CD4-positive, alpha-beta T cell treated with Interleukin-17A for 4 hours (primary cell): ENCODE results near the gene DAB2.
"Not testable (repeated sequence)": the region's sequence is repeated elsewhere in the genome, so short reads cannot be mapped to it uniquely, and the experiment has no call there.

Experiments
- DNase-seq: peaks from one replicate; pipeline ENCODE4 v3.0.0-alpha.2; 2020; ENCODE audit warnings: mixed read lengths

The DAB2 gene

GRCh38 chr5:39376293-39376714 lies 48.5 kb downstream of the DAB2 start:
- peak; percentile 24 for DNase-seq

DNA sequence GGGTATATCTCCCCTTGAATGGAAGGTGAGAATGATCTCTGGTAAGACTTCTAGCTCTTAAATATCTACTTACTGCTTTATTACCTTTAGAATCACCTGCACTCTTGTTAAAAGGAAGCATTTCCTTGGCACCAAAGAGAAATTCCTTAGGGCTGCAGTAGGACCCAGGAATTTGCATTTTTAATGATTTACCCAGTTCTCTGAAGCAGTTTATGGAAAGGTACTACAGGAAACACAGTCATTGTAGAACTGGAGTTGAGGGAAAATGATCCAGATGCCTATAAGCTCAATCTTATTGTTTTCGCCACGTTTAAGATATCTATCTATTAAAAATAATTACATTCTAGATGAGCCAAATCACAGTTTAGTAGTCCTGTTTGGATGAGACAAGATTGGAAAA lies 51.0 kb downstream of the DAB2 start:
- no peak for DNase-seq

- no peak for DNase-seq
These were observed 53.5 kb downstream of the DAB2 start for GRCh38 chr5:39371367-39371635.

DNA sequence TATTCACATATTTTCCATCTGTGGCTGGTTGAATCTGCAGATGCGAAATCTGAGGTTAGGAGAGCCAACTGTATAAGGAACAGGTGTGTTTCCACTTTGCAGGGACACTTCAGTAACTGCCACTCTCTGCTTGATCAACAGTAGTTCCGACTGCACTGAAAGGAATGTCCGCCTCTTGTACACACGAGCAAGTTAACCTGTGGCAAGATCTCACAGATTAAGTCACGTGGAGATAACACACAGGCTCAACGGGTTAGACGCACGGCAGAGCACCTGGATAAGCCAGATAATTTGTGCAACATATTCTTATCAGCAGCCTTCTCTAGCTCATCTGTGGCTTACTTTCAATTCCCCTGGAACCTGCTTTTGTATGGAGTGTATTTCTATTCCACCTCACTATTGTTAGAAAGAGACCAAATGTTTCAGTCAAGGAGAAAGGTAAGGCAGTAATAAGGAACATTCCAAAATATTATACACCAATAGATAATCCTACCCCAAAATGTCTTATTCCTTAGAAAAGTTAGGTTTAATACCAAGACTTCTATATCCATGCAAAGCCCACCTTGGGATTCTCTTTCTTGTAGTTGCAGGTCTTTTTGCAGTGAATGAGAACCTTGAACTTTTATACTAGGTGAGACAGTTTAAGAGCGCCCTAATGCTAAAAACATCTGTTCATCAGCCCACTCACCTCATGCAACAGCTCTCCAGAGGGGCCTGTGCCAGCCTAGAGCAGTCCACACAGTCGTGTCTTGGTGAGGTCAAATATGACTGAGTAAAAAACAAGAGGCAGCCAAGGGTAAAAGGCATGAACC lies 54.0 kb downstream of the DAB2 start:
- DNase-seq, result no peak

- DNase-seq, result no peak
These were observed 55.5 kb downstream of the DAB2 start for GRCh38 chr5:39369123-39369815.

GRCh38 chr5:39368116-39368515 lies 56.7 kb downstream of the DAB2 start:
- DNase-seq, result no peak

- no peak for DNase-seq
These were observed 57.1 kb downstream of the DAB2 start for GRCh38 chr5:39367711-39368110.

DNA sequence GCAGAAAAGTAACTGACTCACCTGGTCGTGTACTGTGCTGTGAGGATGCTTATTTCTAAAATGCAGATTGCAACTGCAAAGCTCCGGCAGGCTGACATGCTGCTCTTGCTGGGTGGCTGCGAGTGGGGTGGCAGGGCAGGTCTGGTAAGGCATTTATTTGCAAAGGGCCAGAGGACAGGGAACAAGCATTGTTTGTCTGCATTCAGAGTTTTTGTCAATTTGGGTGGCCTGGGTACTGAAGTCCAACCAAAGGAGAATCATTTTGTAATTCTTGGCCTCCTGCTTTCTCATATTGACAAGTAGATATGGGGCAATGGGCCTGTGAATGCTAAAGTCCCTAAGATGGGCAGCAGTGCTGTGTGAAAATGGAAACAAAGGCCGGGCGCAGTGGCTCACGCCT lies 60.4 kb downstream of the DAB2 start, which contains the start of gene C9:
C9 (minus strand) TSS at position 129 of the 400 bp plus-strand sequence; CDS start at position 98, 31 bp downstream.
- no peak for DNase-seq

DNA sequence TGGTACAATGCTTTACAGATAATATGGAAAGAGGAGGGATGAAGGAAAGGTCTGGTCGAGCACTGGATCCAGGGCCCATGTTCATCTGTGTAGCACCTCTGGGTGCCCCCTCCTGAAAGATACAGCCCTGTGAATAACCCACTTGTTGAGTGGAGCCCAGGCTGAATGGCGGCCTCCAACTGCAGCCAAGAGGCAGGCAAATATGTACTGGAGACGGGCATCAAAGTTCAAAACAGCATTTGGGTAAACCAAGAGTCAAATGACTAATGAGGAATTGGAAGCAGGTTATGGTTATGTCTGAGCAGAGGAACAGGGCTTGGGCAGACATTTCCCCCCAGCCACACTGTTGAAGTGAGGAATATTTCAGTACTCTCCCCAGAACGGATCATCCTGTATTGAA lies 61.6 kb downstream of the DAB2 start:
- DNase-seq, result no peak

GRCh38 chr5:39362646-39363045 lies 62.1 kb downstream of the DAB2 start:
- DNase-seq, result no peak

DNA sequence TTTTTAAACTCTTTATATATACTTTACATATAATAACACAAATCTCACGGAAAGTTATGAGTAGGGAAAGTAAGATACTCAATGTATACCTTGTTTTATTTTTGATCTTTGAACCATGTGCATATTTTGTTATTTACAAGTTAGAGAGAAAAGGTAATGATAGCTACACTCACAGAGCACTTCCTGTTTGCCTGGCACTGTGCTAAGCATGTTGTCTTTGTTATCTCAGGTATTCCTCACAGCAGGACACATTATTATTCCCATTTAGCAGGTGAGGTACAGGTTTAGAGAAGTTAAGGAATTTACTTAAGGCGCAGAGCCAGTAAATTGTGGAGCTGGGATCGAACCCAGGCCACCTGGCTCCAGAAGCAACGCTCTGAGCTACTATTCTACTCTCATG lies 63.5 kb downstream of the DAB2 start:
- no peak for DNase-seq

GRCh38 chr5:39360471-39361111 lies 64.2 kb downstream of the DAB2 start:
- DNase-seq, result no peak

DNA sequence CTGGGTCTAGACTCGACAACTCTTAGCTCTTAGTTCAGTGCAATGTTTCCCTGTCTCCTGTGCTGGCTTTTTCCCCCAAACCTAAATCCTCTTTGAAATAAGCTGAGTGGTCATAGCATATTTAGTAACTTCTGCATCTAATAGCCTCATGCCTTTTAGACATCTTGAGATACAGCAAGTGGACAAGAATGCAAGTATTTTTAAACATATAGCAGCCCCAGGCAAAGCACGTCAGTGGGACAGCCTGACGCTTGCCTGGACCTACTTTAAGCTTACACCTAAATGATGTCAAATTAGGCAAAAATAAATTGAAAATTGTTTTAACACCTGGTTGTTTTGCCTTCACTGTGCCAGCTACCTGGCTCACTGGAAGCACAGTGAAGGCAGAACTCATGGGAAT lies 68.5 kb downstream of the DAB2 start:
- DNase-seq, result no peak

DNA sequence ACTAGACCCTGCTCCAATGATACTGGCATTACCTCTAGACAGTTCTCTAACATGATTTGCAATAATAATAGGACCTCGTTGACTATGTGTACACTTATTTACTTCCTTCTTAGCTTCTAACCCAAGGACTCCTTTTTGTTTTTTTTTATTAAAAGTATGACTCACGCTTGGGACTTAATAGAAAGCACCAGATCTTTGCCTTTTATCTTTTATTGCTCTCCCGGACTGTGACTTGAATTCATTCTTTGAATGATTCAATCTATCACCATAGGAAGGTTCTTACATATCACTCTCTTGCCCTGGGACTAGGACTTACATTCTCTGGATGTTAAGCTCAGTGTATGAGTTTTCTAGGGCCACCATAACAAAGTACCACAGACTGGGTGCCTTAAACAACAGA lies 69.5 kb downstream of the DAB2 start:
- no peak for DNase-seq

- no peak for DNase-seq
These were observed 70.9 kb downstream of the DAB2 start for GRCh38 chr5:39353717-39354399.

DNA sequence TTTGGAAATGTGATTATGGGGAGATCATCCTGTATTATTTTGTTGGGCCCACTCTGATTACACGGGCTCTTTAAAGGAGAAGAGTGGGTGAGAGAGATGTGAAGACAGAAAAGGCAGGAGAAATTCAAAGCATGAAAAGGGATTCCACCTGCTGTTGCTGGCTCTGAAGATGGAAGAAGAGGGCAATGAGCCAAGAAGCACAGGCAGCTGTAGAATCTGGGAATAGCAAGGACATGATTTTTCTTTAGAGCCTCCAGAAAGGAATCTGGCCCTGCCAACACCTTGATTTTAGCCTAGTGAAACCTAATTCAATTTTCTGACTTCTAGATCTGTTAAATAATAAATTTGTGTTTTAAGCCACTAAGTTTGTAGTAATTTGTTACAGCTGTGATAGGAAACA lies 71.8 kb downstream of the DAB2 start:
- no peak for DNase-seq

DNA sequence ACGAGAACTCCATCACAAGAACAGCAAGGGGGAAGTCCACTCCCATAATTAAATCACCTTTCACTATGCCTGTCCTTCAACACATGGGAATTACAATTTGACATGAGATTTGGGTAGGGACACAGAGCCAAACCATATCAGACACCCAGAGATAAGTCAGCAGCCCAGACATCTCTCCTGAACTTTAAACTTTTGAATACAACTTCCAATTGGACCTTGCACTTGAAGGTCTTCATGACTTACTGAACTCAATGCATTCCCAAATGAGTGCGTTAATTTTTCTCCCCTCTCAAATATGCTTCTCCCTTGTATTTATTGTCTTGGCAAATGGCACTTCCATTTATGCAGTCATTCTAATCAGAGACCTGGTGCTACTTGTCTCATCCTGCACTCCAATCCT lies 72.6 kb downstream of the DAB2 start:
- DNase-seq, result no peak

DNA sequence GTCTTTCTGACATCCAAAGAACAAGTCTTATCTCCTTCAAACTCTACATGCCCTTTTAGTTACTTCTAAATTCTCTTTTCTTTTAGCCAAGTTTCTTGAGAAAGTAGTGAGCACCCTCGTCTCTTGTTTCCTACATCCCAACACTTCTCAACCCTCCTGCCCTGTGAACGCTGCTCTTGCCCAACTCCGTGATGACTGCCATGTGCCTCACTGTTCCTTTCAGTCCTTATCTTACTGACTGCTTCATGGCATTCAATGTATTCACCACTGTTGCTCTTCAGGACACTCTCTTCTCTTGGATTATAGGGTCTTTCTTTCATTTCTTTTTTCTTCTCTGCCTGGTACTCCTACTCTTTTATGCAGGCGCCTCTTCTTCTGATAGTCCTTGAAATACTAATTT lies 75.3 kb downstream of the DAB2 start:
- DNase-seq, result no peak

DNA sequence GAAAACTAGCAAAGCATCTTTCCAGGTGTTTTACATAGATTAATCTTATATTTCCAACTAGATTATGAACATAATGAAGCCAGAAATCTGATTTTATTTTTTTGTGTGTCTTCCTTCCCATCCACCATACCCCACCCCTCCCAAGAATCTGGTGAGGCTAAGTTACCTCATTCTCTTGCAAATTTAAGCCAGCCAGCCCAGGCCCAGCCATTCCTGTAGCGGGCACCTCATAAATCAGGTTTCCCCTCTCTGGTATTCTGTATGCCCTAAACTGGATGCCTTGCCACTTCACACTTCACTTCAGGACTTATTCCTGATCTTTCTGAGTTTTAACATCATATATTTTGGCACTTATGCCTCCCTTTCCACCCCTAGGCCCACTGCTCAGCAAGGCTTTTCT lies 82.3 kb downstream of the DAB2 start:
- no peak for DNase-seq

DNA sequence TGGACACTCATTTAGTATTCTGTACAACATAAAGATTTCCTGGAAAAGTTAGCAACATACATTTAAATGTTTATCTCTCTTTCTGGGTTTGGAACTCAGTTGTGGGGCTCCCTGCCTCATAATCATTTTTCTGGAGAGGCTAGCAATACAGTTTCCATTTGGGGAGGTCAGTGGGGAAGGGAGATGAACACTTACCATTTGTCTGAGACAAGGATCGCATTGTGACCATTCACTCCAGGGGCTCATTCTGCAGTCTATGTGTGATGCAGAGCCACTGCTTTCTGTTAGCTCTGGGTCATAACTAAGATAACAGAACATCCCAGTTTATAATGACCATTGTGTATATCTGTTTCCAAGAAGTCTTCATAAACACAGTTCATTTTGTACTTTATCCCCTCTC lies 82.9 kb downstream of the DAB2 start:
- DNase-seq, result no peak

- no peak for DNase-seq
These were observed 84.3 kb downstream of the DAB2 start for GRCh38 chr5:39340506-39340905.

DNA sequence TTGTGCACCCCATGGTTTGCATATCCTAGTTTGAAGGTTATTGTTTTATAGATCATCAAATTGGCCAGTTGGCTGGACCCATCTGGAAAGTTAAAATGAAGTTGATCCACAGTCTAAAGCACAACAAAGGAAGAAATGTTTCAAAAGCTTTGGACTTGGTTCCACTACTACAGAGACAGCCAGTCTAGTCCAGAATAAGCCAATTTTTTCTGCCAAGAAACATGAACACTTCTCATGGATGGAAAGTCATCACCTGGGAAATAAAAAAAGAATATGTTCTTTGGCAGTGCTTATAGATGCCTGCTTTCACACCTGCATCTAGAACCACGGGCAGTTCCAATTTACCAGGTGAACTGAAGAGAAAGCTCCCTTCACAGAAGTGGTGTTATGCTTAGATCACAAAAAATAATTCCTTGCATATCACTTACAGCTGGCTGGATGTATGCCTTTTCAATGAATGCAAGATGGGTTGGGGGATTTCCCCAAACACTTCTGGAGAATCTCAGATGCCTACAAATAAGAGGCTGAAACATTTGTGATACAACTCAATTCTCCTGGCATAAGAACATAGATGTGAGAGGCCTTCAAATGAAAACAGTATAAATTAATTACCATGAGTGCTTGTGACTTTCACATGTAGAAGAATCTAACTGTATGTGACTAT lies 87.4 kb downstream of the DAB2 start:
- DNase-seq, result no peak

DNA sequence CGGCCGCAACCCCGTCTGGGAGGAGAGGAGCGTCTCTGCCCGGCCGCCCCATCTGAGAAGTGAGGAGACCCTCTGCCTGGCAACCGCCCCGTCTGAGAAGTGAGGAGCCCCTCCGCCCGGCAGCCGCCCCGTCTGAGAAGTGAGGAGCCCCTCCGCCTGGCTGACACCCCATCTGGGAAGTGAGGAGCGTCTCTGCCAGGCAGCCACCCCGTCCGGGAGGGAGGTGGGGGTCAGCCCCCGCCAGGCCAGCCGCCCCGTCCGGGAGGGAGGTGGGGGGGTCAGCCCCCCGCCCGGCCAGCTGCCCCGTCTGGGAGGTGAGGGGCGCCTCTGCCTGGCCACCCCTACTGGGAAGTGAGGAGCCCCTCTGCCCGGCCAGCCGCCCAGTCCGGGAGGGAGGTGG lies 90.5 kb downstream of the DAB2 start:
- DNase-seq, result not testable (repeated sequence)
